A673 (cell line): ENCODE data around the gene ORM2. TPM values are rescaled to one million over a fixed set of nuclear protein-coding genes. Genes with fewer than 3 reads are reported as not detected.
A peak's percentile ranks its signal among the peaks of the same experiment; 100 is the strongest.

Experiments used
- BruUV-seq: library from RNA; stranded (reverse); fragments of 400-500 nt; replicated peaks from 2 replicates; lab custom pipeline; 2021; lab: Mats Ljungman, UMichigan
- CTCF ChIA-PET: fragments of 300-600 bp; sonication (Branson Sonifier 250); formaldehyde crosslinking; loops from one replicate; lab custom pipeline; 2022; ENCODE audit warnings: antibody characterized with exemption; lab: Charles Lee
- POLR2A ChIA-PET: fragments of 300-600 bp; sonication (Branson Sonifier 250); formaldehyde crosslinking; loops from one replicate; lab custom pipeline; 2022; ENCODE audit warnings: antibody characterized with exemption; ENCODE audit not compliant: low non-redundant PET; lab: Charles Lee
- DNase-seq: peaks from one replicate; pipeline ENCODE4 v3.0.0-alpha.2; 2015; ENCODE audit warnings: low spot score
- H3K27ac ChIP-seq: fragments of 200-600 bp; sonication (generic); 2 replicates; pipeline ENCODE4 v1.5.1; 2016; ENCODE audit warnings: mixed run types, low read depth, mild to moderate bottlenecking, mixed read lengths, antibody characterized with exemption, low read length; ENCODE audit not compliant: poor library complexity, severe bottlenecking
- H3K27me3 ChIP-seq: fragments of 200-600 bp; sonication (generic); replicated peaks from 2 replicates; pipeline ENCODE4 v1.6.1; 2017; ENCODE audit warnings: mixed run types, low read depth, mild to moderate bottlenecking, mixed read lengths, antibody characterized with exemption, low read length; ENCODE audit not compliant: insufficient read depth, poor library complexity
- H3K36me3 ChIP-seq: fragments of 200-600 bp; sonication (generic); 2 replicates; pipeline ENCODE4 v1.6.1; 2016; ENCODE audit warnings: mixed run types, mild to moderate bottlenecking, mixed read lengths, antibody characterized with exemption, low read length; ENCODE audit not compliant: insufficient read depth, poor library complexity, severe bottlenecking
- H3K4me1 ChIP-seq: fragments of 200-600 bp; sonication (generic); 2 replicates; pipeline ENCODE4 v1.6.1; 2017; ENCODE audit warnings: mixed run types, mild to moderate bottlenecking, mixed read lengths, antibody characterized with exemption, low read length; ENCODE audit not compliant: insufficient read depth, poor library complexity, severe bottlenecking
- H3K4me3 ChIP-seq: fragments of 200-600 bp; sonication (generic); 2 replicates; pipeline ENCODE4 v1.5.1; 2016; ENCODE audit warnings: low read depth, mixed run types, mild to moderate bottlenecking, mixed read lengths, low read length; ENCODE audit not compliant: poor library complexity, severe bottlenecking
- H3K9me3 ChIP-seq: fragments of 200-600 bp; sonication (generic); 2 replicates; pipeline ENCODE4 v1.6.1; 2016; ENCODE audit warnings: mixed run types, low read depth, mild to moderate bottlenecking, mixed read lengths, antibody characterized with exemption, low read length; ENCODE audit not compliant: poor library complexity, severe bottlenecking
- CTCF ChIP-seq: fragments of 300-800, 200-600 bp; sonication (generic); conservative IDR thresholded peaks from 2 replicates; pipeline ENCODE4 v1.5.1; 2017; ENCODE audit warnings: low read depth, mild to moderate bottlenecking, antibody characterized with exemption, low read length, moderate library complexity, mixed read lengths
- EZH2 ChIP-seq: fragments of 200-600 bp; sonication (generic); IDR thresholded peaks from 2 replicates; pipeline ENCODE4 v1.6.1; 2017; ENCODE audit warnings: borderline replicate concordance, low read depth, mild to moderate bottlenecking, mixed read lengths, antibody characterized with exemption, low read length; ENCODE audit not compliant: poor library complexity, severe bottlenecking
- intact Hi-C: fragments of 100-400 bp; cut with micrococcal nuclease; formaldehyde crosslinking; loops from one replicate; pipeline ENCODE4 v1.10.0; 2022; ENCODE audit not compliant: unreplicated experiment
- total RNA-seq: library from RNA; stranded (reverse); gene quantifications from 2 replicates; pipeline ENCODE4 v1.2.3, GENCODE V29; 2021

Gene ORM2
- total RNA-seq, 1 experiment from 2014 or later, result not detected

DNA sequence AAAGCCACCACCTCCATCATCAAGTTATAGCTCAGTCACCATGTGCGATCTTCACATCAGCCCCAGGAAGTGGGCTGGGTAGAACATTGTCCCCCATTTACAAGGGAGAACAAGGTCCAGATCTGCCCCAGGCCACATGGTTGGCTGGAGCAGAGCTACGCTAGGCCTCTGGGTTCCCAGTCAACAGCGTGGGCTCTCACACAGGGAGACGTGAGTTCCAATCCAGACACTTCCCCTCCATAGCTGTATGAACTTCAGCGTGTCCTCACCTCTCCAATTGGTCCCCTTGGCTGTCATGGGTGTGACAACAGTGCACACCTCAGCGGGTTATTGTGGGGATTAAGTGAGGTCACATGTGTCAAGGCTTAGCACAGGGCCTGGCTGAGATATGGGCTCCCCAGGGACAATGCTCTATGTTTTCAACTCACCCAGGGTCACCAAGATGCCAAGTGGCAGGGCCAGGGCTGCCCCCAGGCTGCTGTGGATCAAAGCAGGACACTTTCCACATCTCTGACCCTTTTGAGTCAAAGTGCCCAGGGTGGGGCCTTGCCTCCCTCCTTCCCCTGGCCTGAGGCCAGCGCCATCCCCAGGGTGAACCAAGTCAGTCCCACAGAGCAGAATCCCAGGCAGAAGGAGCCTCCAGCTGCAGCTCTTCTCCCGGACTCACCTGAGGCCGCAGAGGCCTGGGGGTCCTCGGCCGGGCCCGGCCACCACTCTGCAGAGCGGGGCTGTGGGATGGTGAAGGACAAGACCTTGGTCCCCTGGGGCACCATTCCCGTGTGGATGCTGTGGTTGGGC lies 38.3 kb downstream of the ORM2 start:
- intact Hi-C loops, result no loop called here
- no peak overlapping the region for H3K4me3 ChIP-seq
- no peaks in the 10 kb centered on the region for H3K27me3 ChIP-seq
- CTCF ChIA-PET, result no interaction called here
- DNase-seq, result no peak
- peaks cover 33% of the 10 kb centered on the region for H3K36me3 ChIP-seq
- H3K4me1 ChIP-seq, result peaks cover 10% of the 10 kb centered on the region
- TF ChIP-seq CTCF (no peak), EZH2 (no peak)
- POLR2A ChIA-PET, result no interaction called here
- no peak overlapping the region for H3K27ac ChIP-seq
- H3K9me3 ChIP-seq, result no peaks in the 10 kb centered on the region
- BruUV-seq, result no TSS peak

- ChIA-PET CTCF (no interaction called here), POLR2A (no interaction called here)
- Histone ChIP-seq H3K4me1 (peaks cover 10% of the 10 kb centered on the region), H3K9me3 (no peaks in the 10 kb centered on the region), H3K4me3 (no peak overlapping the region), H3K27me3 (no peaks in the 10 kb centered on the region), H3K27ac (peak overlapping the region; percentile 47), H3K36me3 (peaks cover 34% of the 10 kb centered on the region)
- BruUV-seq, result no TSS peak
- no peak for DNase-seq
- intact Hi-C loops, result no loop called here
- no peak for TF ChIP-seq CTCF
Measured at GRCh38 chr9:114369216-114370130, 39.8 kb downstream of the ORM2 start.

- H3K27me3 ChIP-seq, result no peaks in the 10 kb centered on the region
- ChIA-PET CTCF (no interaction called here), POLR2A (no interaction called here)
- DNase-seq, result no peak
- TF ChIP-seq EZH2, result no peak
- no peak for TF ChIP-seq CTCF
- peaks cover 28% of the 10 kb centered on the region for H3K36me3 ChIP-seq
- H3K27ac ChIP-seq, result peak overlapping the region; percentile 47
- no peak overlapping the region for H3K4me3 ChIP-seq
- H3K4me1 ChIP-seq, result peaks cover 10% of the 10 kb centered on the region
- intact Hi-C loops, result no loop called here
- H3K9me3 ChIP-seq, result no peaks in the 10 kb centered on the region
- no TSS peak for BruUV-seq
Measured at GRCh38 chr9:114370251-114370967, 40.7 kb downstream of the ORM2 start.
